Measurements from ENCODE around the gene TERB1. TPM values are rescaled to one million over a fixed set of nuclear protein-coding genes. Genes with fewer than 3 reads are reported as not detected.

The TERB1 gene
- total and polyA plus RNA-seq, 2 of the 13 experiments (the other 11 are each of a cell fraction or from before 2014, with no cell fraction given) = not detected

- Histone ChIP-seq H3K27me3 (ENCODE audit: control insufficient read depth in 1 of 2, insufficient read depth in 2 of 2, low read length in 2 of 2) (no peaks in the 10 kb centered on the region; a peak in 1 of 5 replicates), H3K36me3 (replicated peaks in 1 of 2; ENCODE audit: control insufficient read depth in 1 of 2, insufficient read depth in 2 of 2, low read length in 2 of 2) (peaks cover 16 to 40% of the 10 kb centered on the region in 2 experiments), H3K4me3 (replicated peaks in 1 of 3; ENCODE audit: insufficient read depth in 1 of 3, low read depth in 2 of 3, low read length in 3 of 3) (no peak overlapping the region), H3K27ac (ENCODE audit: extremely low read length, insufficient read depth, low read length) (no peak overlapping the region), H3K4me2 (ENCODE audit: low read depth, low read length) (no peak overlapping the region), H2AFZ (ENCODE audit: low read length) (no peak overlapping the region), H3K9me3 (ENCODE audit: low read length) (no peaks in the 10 kb centered on the region), H3K79me2 (ENCODE audit: insufficient read depth, low read length) (no peaks in the 10 kb centered on the region), H4K20me1 (ENCODE audit: insufficient read depth, low read length) (no peaks in the 10 kb centered on the region), H3K4me1 (ENCODE audit: insufficient read depth, low read length) (no peaks in the 10 kb centered on the region), H3K9ac (ENCODE audit: insufficient read depth, low read depth, low read length) (no peak overlapping the region)
- in situ Hi-C loops (cut with HindIII; ENCODE audit: extremely low pct_ligation_motif_present, low pct_unique_long_range_greater_than_20kb) (no loop called here), intact Hi-C loops (cut with micrococcal nuclease; ENCODE audit: unreplicated experiment) (no loop called here)
- ATAC-seq (no peak), DNase-seq (ENCODE audit: low spot score) (no peak), FAIRE-seq (peak; percentile 23)
- ChIA-PET CTCF (ENCODE audit: low intra/inter-chr PET ratio, low total read pairs) (no interaction called here), POLR2A (no interaction called here)
- no TSS peak for BruUV-seq (replicated peaks)
- no peak for TF ChIP-seq CBX1 (IDR thresholded peaks at IDR 0.05; ENCODE audit: low read depth)
- no peak for TF ChIP-seq ZNF180 (CRISPR knock-in tag; IDR thresholded peaks at IDR 0.05; ENCODE audit: borderline replicate concordance, low read depth)
- no peak for TF ChIP-seq TBX2 (CRISPR knock-in tag; IDR thresholded peaks at IDR 0.05; ENCODE audit: borderline replicate concordance)
- TF ChIP-seq PHF20 (CRISPR knock-in tag; IDR thresholded peaks at IDR 0.05) = no peak
- no peak for TF ChIP-seq CHD4 (IDR thresholded peaks at IDR 0.05; ENCODE audit: borderline replicate concordance, low read length)
- TF ChIP-seq ARNTL (CRISPR knock-in tag; IDR thresholded peaks at IDR 0.05) = no peak
- TF ChIP-seq NONO (IDR thresholded peaks at IDR 0.05) = no peak
- no peak for TF ChIP-seq NONO (CRISPR knock-in tag; conservative IDR thresholded peaks at IDR 0.05)
- TF ChIP-seq ZNF644 (CRISPR knock-in tag; IDR thresholded peaks at IDR 0.05; ENCODE audit: low read depth) = no peak
- no peak for TF ChIP-seq DDIT3 (CRISPR knock-in tag; IDR thresholded peaks at IDR 0.05)
- TF ChIP-seq DNMT3B (CRISPR knock-in tag; conservative IDR thresholded peaks at IDR 0.05) = no peak
- no peak for TF ChIP-seq GATAD1 (CRISPR knock-in tag; IDR thresholded peaks at IDR 0.05)
- no peak for TF ChIP-seq ZNF3 (CRISPR knock-in tag; IDR thresholded peaks at IDR 0.05)
- TF ChIP-seq FOXO4 (CRISPR knock-in tag; conservative IDR thresholded peaks at IDR 0.05) = no peak
- TF ChIP-seq ZNF580 (CRISPR knock-in tag; IDR thresholded peaks at IDR 0.05; ENCODE audit: borderline replicate concordance, low read depth) = no peak
- no peak for TF ChIP-seq SOX6 (IDR thresholded peaks at IDR 0.05)
- no peak for TF ChIP-seq SOX6 (CRISPR knock-in tag; IDR thresholded peaks at IDR 0.05)
- no peak for TF ChIP-seq ZNF775 (CRISPR knock-in tag; IDR thresholded peaks at IDR 0.05; ENCODE audit: borderline replicate concordance)
- TF ChIP-seq SIX4 (CRISPR knock-in tag; IDR thresholded peaks at IDR 0.05) = no peak
- no peak for TF ChIP-seq SALL2 (CRISPR knock-in tag; IDR thresholded peaks at IDR 0.05)
- TF ChIP-seq ZNF281 (CRISPR knock-in tag; IDR thresholded peaks at IDR 0.05; ENCODE audit: borderline replicate concordance) = no peak
- TF ChIP-seq ZNF414 (CRISPR knock-in tag; IDR thresholded peaks at IDR 0.05) = no peak
- WGBS (ENCODE audit: low lambda C conversion rate) = 96% methylated on average over 3 of the region's 3 CpGs
Measured at GRCh38 chr16:66720766-66721165, 80.6 kb downstream of the TERB1 start.
